SK-N-MC (cell line): ENCODE measurements around the gene ZDHHC11B.
"Not testable (repeated sequence)": the region's sequence is repeated elsewhere in the genome, so short reads cannot be mapped to it uniquely, and the experiment has no call there.

Source experiments
- EZH2 ChIP-seq: fragments of 200-600 bp; sonication (generic); IDR thresholded peaks from one replicate; pipeline ENCODE4 v1.6.1; 2017; ENCODE audit warnings: antibody characterized with exemption
- FOXP2 ChIP-seq: optimal IDR thresholded peaks from 2 replicates; pipeline ENCODE3; 2011; ENCODE audit warnings: mild to moderate bottlenecking, moderate library complexity; ENCODE audit not compliant: insufficient read depth; ENCODE audit errors: extremely low read length, control extremely low read depth
- POLR2AphosphoS5 ChIP-seq: IDR thresholded peaks from 2 replicates; pipeline ENCODE4 v1.6.1; 2012; ENCODE audit warnings: mild to moderate bottlenecking, low read depth, low read length, borderline replicate concordance

- TF ChIP-seq POLR2AphosphoS5, EZH2, FOXP2: not testable (repeated sequence)
These were observed 23.4 kb upstream of the ZDHHC11B start for GRCh38 chr5:807719-808514.
